ENCODE results near the gene SARS1.

SARS1 gene

GRCh38 chr1:109269981-109270622, 56.4 kb downstream of the SARS1 start:
- in situ Hi-C loops (cut with MboI; ENCODE audit: low pct_unique_long_range_greater_than_20kb, low sequenced_read_pairs, unreplicated experiment) = loop anchor here (10.0 kb wide), 1 partner anchor 265 kb away; the partner anchor contains the start of gene GPR61
- no peak for TF ChIP-seq CTCF (IDR thresholded peaks at IDR 0.05; ENCODE audit: extremely low read depth, insufficient read depth, missing control alignments)
- DNase-seq (ENCODE audit: low spot score) = no peak

GRCh38 chr1:109270623-109271317, 57.1 kb downstream of the SARS1 start:
- no peak for TF ChIP-seq CTCF (IDR thresholded peaks at IDR 0.05; ENCODE audit: extremely low read depth, insufficient read depth, missing control alignments)
- in situ Hi-C loops (cut with MboI; ENCODE audit: low pct_unique_long_range_greater_than_20kb, low sequenced_read_pairs, unreplicated experiment) = no loop called here
- DNase-seq (ENCODE audit: low spot score) = no peak

GRCh38 chr1:109271458-109271857, 57.7 kb downstream of the SARS1 start:
- DNase-seq (ENCODE audit: low spot score) = no peak
- TF ChIP-seq CTCF (IDR thresholded peaks at IDR 0.05; ENCODE audit: extremely low read depth, insufficient read depth, missing control alignments) = no peak
- in situ Hi-C loops (cut with MboI; ENCODE audit: low pct_unique_long_range_greater_than_20kb, low sequenced_read_pairs, unreplicated experiment) = no loop called here

- DNase-seq (ENCODE audit: low spot score) = no peak
- in situ Hi-C loops (cut with MboI; ENCODE audit: low pct_unique_long_range_greater_than_20kb, low sequenced_read_pairs, unreplicated experiment) = no loop called here
- TF ChIP-seq CTCF (IDR thresholded peaks at IDR 0.05; ENCODE audit: extremely low read depth, insufficient read depth, missing control alignments) = no peak
Measured at GRCh38 chr1:109272021-109272799, 58.5 kb downstream of the SARS1 start.

GRCh38 chr1:109272831-109273547, 59.3 kb downstream of the SARS1 start:
- DNase-seq (ENCODE audit: low spot score) = no peak

More at GRCh38 chr1:109272831-109273547, 59.3 kb downstream of the SARS1 start:
- TF ChIP-seq CTCF (IDR thresholded peaks at IDR 0.05; ENCODE audit: extremely low read depth, insufficient read depth, missing control alignments) = no peak
- in situ Hi-C loops (cut with MboI; ENCODE audit: low pct_unique_long_range_greater_than_20kb, low sequenced_read_pairs, unreplicated experiment) = no loop called here
